CD4-positive, CD25-positive, alpha-beta regulatory T cell (primary cell): ENCODE data around the gene NOTCH4. TPM values are rescaled to one million over a fixed set of nuclear protein-coding genes. Genes with fewer than 3 reads are reported as not detected.

Source experiments
- ATAC-seq, 2 donors: fragments of 150-1000 bp; cut with Tn5 transposase; one replicate each; pipeline ENCODE4 v1.10.0; 2021; ENCODE audit warnings: low read depth in 2 of 2, moderate number of reproducible peaks in 2 of 2, moderate library complexity in 1 of 2
- DNase-seq, 3 donors: peaks; one replicate each; pipeline versions ENCODE4 v3.0.0 to v3.0.0-alpha.2; 2012 to 2022; ENCODE audit warnings: mixed read lengths in 1 of 3
- H3K27ac ChIP-seq: one replicate; pipeline ENCODE4 v1.7.0; 2013; ENCODE audit warnings: mild to moderate bottlenecking, low read length; ENCODE audit not compliant: insufficient read depth, poor library complexity, severe bottlenecking
- H3K27me3 ChIP-seq: one replicate; pipeline ENCODE4 v1.7.0; 2013; ENCODE audit warnings: low read length; ENCODE audit not compliant: control insufficient read depth, insufficient read depth
- H3K36me3 ChIP-seq: one replicate; pipeline ENCODE4 v1.7.0; 2013; ENCODE audit warnings: mild to moderate bottlenecking, low read length, moderate library complexity; ENCODE audit not compliant: control insufficient read depth, insufficient read depth
- H3K4me1 ChIP-seq: 2 replicates; pipeline ENCODE4 v1.7.0; 2013; ENCODE audit warnings: mild to moderate bottlenecking, low read length; ENCODE audit not compliant: insufficient read depth, control insufficient read depth, poor library complexity, severe bottlenecking
- H3K4me3 ChIP-seq: one replicate; pipeline ENCODE4 v1.7.0; 2013; ENCODE audit warnings: low read depth, mild to moderate bottlenecking, low read length, moderate library complexity
- H3K9me3 ChIP-seq, 2 experiments: 1 replicate in 1 of 2; 2 replicates in 1 of 2; pipeline ENCODE4 v1.7.0; 2013; ENCODE audit warnings: low read length in 2 of 2, mild to moderate bottlenecking in 1 of 2, moderate library complexity in 1 of 2; ENCODE audit not compliant: control insufficient read depth in 2 of 2
- H3K27ac Mint-ChIP-seq, 3 donors: one replicate each; pipeline ENCODE4 v1.8.0; 2020 to 2022; ENCODE audit warnings: mild to moderate bottlenecking in 3 of 3, mixed read lengths in 3 of 3, moderate library complexity in 2 of 3
- H3K27me3 Mint-ChIP-seq: one replicate; pipeline ENCODE4 v1.8.0; 2022; ENCODE audit warnings: mild to moderate bottlenecking, mixed read lengths
- H3K36me3 Mint-ChIP-seq: one replicate; pipeline ENCODE4 v1.8.0; 2020; ENCODE audit warnings: mixed read lengths
- H3K4me1 Mint-ChIP-seq, 4 donors: one replicate each; pipeline ENCODE4 v1.8.0; 2020 to 2022; ENCODE audit warnings: mixed read lengths in 4 of 4, mild to moderate bottlenecking in 1 of 4
- H3K4me3 Mint-ChIP-seq, 4 donors: one replicate each; pipeline ENCODE4 v1.8.0; 2020 to 2022; ENCODE audit warnings: mild to moderate bottlenecking in 4 of 4, mixed read lengths in 4 of 4, moderate library complexity in 3 of 4
- H3K9me3 Mint-ChIP-seq, 7 donors: one replicate each; pipeline ENCODE4 v1.8.0; 2020 to 2022; ENCODE audit warnings: mixed read lengths in 7 of 7, mild to moderate bottlenecking in 3 of 7, moderate library complexity in 2 of 7
- polyA plus RNA-seq, 4 donors: library from polyadenylated mRNA; unstranded; fragments of 300-500 nt; fragmentation: Illumina TruSeq; gene quantifications; one replicate each; pipeline ENCODE4 v1.2.3, GENCODE V29; 2021
- total RNA-seq: library from RNA; stranded (reverse); gene quantifications from one replicate; pipeline ENCODE4 v1.2.3, GENCODE V29; 2022

The NOTCH4 gene
- total and polyA plus RNA-seq, 5 donors from 2014 or later, result 0.36 to 0.86 (median 0.63) TPM; not detected in 1

DNA sequence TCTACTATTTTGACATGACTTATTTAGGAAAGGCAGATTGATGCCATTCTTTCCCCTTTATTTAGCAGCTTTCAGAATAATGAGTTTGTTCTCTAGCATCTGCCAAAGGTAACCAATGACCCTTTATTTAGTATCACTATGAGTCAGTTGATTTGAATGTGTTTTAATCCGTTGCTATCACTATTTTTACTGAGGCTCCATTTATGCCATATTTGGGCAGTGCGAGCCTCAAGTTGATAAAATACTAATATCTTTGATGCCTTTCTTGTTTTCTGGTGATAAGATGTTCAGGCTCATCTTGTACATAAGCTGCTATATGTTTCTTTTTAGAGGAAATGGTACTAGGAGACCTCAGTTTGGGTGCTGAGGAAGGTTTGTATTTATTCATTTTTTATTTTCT, 15.6 kb upstream of the NOTCH4 start:
- H3K36me3 ChIP-seq, result no peaks in the 10 kb centered on the region
- no peaks in the 10 kb centered on the region for H3K27me3 ChIP-seq
- DNase-seq, result no peak
- Mint-ChIP-seq H3K27ac (peak overlapping the region; percentile 11 to 87 (median 67)), H3K36me3 (no peaks in the 10 kb centered on the region), H3K4me1 (peaks cover 0 to 6% (median 3%) of the 10 kb centered on the region in 4 donors), H3K27me3 (no peaks in the 10 kb centered on the region), H3K9me3 (peaks cover 0 to 1% (median 0%) of the 10 kb centered on the region in 7 donors), H3K4me3 (no peak overlapping the region)
- H3K4me1 ChIP-seq, result no peaks in the 10 kb centered on the region
- ATAC-seq, result no peak
- H3K4me3 ChIP-seq, result no peak overlapping the region
- H3K9me3 ChIP-seq, result no peaks in the 10 kb centered on the region
- no peak overlapping the region for H3K27ac ChIP-seq

DNA sequence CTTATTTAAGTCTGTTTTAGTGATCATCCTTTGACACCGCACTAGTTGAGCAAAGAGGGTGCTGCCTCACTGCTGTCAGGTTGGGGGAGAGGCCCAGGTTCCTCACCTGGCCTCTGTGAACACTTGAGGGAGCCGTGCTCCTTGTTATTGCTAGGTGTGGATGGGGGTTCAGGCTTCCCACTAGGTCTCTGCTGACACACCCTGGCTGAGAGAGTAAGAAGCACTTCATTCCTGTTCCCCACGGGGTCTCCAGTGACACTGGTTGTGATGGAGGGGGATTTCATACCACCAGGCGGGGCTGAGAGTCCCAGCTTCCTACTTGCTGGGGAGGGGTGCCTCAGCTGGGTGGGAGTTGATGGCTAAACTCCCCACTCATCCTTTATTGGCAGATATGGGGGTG, 11.1 kb upstream of the NOTCH4 start:
- Mint-ChIP-seq H3K27ac (no peak overlapping the region), H3K36me3 (no peaks in the 10 kb centered on the region), H3K9me3 (peaks cover 0 to 1% (median 0%) of the 10 kb centered on the region in 7 donors), H3K4me3 (no peak overlapping the region), H3K4me1 (peaks cover 0 to 5% (median 1%) of the 10 kb centered on the region in 4 donors), H3K27me3 (no peaks in the 10 kb centered on the region)
- no peaks in the 10 kb centered on the region for H3K27me3 ChIP-seq
- H3K4me3 ChIP-seq, result no peak overlapping the region
- ATAC-seq, result no peak
- H3K27ac ChIP-seq, result no peak overlapping the region
- DNase-seq, result peak in 1 of 3 donors; percentile 17
- no peaks in the 10 kb centered on the region for H3K9me3 ChIP-seq
- no peaks in the 10 kb centered on the region for H3K36me3 ChIP-seq
- no peaks in the 10 kb centered on the region for H3K4me1 ChIP-seq

DNA sequence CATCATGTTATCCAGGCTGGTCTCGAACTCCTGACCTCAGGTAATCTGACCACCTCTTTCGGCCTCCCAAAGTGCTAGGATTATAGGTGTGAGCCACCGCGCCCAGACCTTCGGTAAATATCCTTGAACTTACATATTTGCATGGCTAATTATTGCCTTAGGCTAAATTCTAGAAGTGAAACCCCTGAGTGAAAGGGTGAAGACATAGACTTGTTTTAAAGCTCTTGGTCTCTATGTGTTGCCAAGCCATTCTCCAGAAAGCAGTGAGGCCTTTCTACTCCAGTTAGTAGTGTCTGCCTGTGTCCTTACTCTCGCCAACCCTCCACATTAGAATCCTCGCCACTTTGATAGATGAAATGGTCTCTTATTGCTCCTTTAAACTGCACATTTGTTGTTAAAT, 2.6 kb upstream of the NOTCH4 start:
- H3K9me3 ChIP-seq, result no peaks in the 10 kb centered on the region
- no peaks in the 10 kb centered on the region for H3K27me3 ChIP-seq
- Mint-ChIP-seq H3K4me1 (peaks cover 0 to 8% (median 0%) of the 10 kb centered on the region in 4 donors), H3K27ac (no peak overlapping the region), H3K4me3 (no peak overlapping the region), H3K27me3 (peaks cover 10% of the 10 kb centered on the region), H3K9me3 (peaks cover 0 to 1% (median 0%) of the 10 kb centered on the region in 7 donors), H3K36me3 (no peaks in the 10 kb centered on the region)
- H3K36me3 ChIP-seq, result no peaks in the 10 kb centered on the region
- ATAC-seq, result no peak
- DNase-seq, result no peak
- H3K4me3 ChIP-seq, result no peak overlapping the region
- H3K4me1 ChIP-seq, result no peaks in the 10 kb centered on the region
- no peak overlapping the region for H3K27ac ChIP-seq

DNA sequence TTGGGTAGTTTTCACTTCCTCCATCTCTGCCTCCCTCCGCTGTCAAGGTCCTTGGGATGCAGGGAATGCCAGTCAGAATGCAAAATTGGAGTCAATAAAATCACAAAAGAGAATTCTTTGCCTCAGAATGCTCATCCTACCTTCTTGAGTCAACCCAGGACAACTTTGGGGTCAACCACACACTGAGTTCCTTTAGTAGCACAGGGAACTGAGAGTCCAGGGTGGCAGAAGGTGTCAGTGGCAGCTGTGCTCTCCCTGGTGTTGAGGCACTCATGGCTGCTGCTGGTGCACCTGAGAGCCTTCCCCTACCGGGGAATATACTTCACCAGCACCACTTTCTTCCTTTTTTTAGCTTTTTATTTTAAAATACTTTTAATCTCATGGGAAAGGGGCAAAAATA, 829 bp upstream of the NOTCH4 start:
- Mint-ChIP-seq H3K9me3 (peaks cover 0 to 1% (median 0%) of the 10 kb centered on the region in 7 donors), H3K27ac (peak overlapping the region in 2 of 3 donors; percentile 26 to 46), H3K4me1 (peaks cover 0 to 8% (median under 1%) of the 10 kb centered on the region in 4 donors), H3K27me3 (peaks cover 14% of the 10 kb centered on the region), H3K36me3 (no peaks in the 10 kb centered on the region), H3K4me3 (no peak overlapping the region)
- DNase-seq, result no peak
- Histone ChIP-seq H3K27me3 (no peaks in the 10 kb centered on the region), H3K4me1 (no peaks in the 10 kb centered on the region), H3K36me3 (no peaks in the 10 kb centered on the region), H3K27ac (no peak overlapping the region), H3K4me3 (no peak overlapping the region), H3K9me3 (no peaks in the 10 kb centered on the region)
- ATAC-seq, result no peak

DNA sequence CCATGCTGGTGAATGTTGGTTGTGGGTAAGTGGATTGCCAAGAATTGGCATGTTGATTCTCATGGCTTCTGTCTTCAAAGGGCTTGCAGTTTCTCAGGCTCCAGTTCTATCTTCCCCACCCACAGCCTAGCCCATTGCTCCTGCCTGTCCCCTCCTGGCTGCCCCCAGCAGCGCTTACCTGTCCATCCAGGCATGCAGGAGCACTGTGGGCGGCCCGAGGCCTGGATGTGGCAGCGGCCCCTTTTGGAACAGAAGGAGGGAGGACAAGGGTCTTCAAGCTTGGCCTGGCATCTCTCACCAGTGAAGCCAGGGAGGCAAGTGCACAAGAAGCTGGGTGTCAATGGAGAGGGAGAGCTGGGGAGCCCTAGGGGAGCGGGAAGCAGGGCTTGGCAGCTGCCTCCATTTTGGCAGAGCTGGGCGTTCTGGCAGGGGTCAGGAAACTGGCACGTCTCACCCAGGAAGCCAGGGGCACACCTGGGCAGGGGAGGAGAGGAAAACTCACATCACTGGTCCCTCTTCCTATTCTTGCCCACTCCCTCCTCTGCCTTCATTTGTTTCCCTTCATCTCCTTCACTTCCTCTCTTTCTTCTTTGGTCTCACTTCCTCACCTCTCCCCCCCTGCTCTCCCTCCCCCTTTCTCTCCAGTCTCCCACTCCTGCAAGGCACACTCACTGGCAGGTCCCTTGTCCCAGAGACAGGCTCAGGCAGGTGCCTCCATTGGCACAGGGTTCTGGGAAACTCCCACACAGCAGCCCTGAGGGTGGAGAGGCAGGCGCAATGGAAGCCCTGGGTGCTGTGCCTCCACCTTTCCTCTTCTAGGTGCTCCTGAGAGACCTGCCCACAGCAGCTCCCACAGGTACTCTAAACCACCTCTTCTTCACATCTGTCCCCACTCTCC, 1.3 kb downstream of the NOTCH4 start:
- Histone ChIP-seq H3K27ac (no peak overlapping the region), H3K27me3 (no peaks in the 10 kb centered on the region), H3K36me3 (no peaks in the 10 kb centered on the region), H3K4me3 (no peak overlapping the region), H3K9me3 (no peaks in the 10 kb centered on the region), H3K4me1 (no peaks in the 10 kb centered on the region)
- Mint-ChIP-seq H3K27ac (peak overlapping the region in 1 of 3 donors; percentile 31), H3K9me3 (no peaks in the 10 kb centered on the region), H3K4me3 (no peak overlapping the region), H3K36me3 (no peaks in the 10 kb centered on the region), H3K4me1 (peaks cover 0 to 8% (median 2%) of the 10 kb centered on the region in 4 donors), H3K27me3 (peaks cover 20% of the 10 kb centered on the region)
- DNase-seq (no peak), ATAC-seq (no peak)

DNA sequence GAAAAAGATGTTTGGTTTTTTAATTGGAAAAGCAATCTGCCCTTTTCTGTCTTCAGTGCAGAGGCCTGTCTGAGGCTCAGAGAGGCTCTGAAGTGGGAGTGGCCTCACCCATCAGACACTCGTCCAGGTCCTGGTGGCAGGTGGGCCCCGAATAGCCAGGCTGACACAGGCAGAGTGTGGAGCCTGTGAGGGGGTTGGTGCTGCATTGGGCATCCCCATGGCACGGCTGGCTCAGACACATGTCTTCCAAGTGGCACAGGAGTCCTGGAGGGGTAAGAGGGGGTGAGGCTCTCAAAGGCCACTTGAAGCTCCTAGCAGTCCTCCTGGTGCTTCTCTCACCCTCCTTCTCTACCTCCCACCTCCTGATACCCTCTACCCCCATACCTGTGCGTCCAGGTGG, 3.8 kb downstream of the NOTCH4 start:
- no peaks in the 10 kb centered on the region for H3K9me3 Mint-ChIP-seq
- H3K36me3 ChIP-seq, result no peaks in the 10 kb centered on the region
- no peak overlapping the region for H3K27ac ChIP-seq
- ATAC-seq (no peak), DNase-seq (no peak)
- peaks cover 0 to 8% (median 3%) of the 10 kb centered on the region in 4 donors for H3K4me1 Mint-ChIP-seq
- no peaks in the 10 kb centered on the region for H3K27me3 ChIP-seq
- no peak overlapping the region for H3K4me3 Mint-ChIP-seq
- H3K4me3 ChIP-seq, result no peak overlapping the region
- no peaks in the 10 kb centered on the region for H3K36me3 Mint-ChIP-seq
- peaks cover 30% of the 10 kb centered on the region for H3K27me3 Mint-ChIP-seq
- no peaks in the 10 kb centered on the region for H3K4me1 ChIP-seq
- H3K9me3 ChIP-seq, result no peaks in the 10 kb centered on the region
- no peak overlapping the region for H3K27ac Mint-ChIP-seq

DNA sequence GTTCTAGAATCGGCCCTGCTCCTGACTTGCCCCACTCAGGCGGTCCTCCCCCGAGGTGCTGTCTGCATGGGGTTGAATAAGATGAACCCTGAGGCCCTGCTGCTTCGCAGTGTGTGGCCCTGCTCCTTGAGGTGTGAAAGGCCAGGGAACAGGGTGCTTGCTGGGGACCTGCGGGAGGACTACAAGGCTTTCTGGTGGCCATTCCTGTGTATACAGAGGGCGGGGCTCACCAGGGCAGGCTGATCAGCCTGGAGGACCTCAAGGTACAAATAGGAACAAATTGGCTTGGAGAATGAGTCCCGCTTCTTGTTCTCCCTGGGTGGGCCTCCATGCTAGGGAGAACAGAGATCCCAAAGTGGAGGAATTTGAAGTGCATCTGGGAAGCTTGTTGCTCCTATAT, 5.7 kb downstream of the NOTCH4 start:
- Mint-ChIP-seq H3K27ac (no peak overlapping the region), H3K27me3 (peaks cover 27% of the 10 kb centered on the region), H3K4me1 (peaks cover 0 to 8% (median 3%) of the 10 kb centered on the region in 4 donors), H3K9me3 (no peaks in the 10 kb centered on the region), H3K4me3 (no peak overlapping the region), H3K36me3 (no peaks in the 10 kb centered on the region)
- no peak for ATAC-seq
- H3K4me3 ChIP-seq, result no peak overlapping the region
- H3K27me3 ChIP-seq, result no peaks in the 10 kb centered on the region
- H3K27ac ChIP-seq, result no peak overlapping the region
- no peaks in the 10 kb centered on the region for H3K9me3 ChIP-seq
- no peaks in the 10 kb centered on the region for H3K36me3 ChIP-seq
- H3K4me1 ChIP-seq, result no peaks in the 10 kb centered on the region
- DNase-seq, result no peak

DNA sequence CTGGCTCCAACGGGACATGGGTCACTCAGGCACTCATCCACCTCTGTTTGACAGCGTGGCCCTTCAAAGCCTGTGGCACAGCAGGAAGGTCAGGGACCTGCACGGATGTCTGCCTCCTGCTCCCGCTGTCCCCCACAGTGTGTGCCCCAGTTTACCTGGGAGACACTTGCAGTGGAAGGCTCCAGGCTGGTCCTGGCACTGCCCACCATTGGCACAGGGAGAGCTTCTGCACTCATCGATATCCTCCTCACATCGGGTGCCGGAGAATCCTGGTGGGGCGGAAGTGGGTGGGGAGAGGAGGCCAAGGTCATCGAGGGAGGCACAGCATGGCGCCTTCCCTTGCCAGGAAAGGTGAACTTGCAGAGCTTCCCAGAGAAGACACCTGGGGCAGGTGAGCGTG, 6.9 kb downstream of the NOTCH4 start:
- H3K27ac Mint-ChIP-seq, result no peak overlapping the region
- H3K4me3 ChIP-seq, result no peak overlapping the region
- H3K9me3 Mint-ChIP-seq, result no peaks in the 10 kb centered on the region
- H3K4me1 ChIP-seq, result no peaks in the 10 kb centered on the region
- no peaks in the 10 kb centered on the region for H3K27me3 ChIP-seq
- no peaks in the 10 kb centered on the region for H3K36me3 Mint-ChIP-seq
- no peaks in the 10 kb centered on the region for H3K36me3 ChIP-seq
- H3K4me3 Mint-ChIP-seq, result no peak overlapping the region
- no peaks in the 10 kb centered on the region for H3K9me3 ChIP-seq
- no peak overlapping the region for H3K27ac ChIP-seq
- H3K4me1 Mint-ChIP-seq, result peaks cover 0 to 7% (median 0%) of the 10 kb centered on the region in 4 donors
- no peak for DNase-seq
- peaks cover 27% of the 10 kb centered on the region for H3K27me3 Mint-ChIP-seq
- ATAC-seq, result no peak
